ENCODE data around the gene CPSF6.

- TF ChIP-seq GATA3 (IDR thresholded peaks at IDR 0.05; ENCODE audit: low read depth, low read length) (no peak), GATA2 (IDR thresholded peaks at IDR 0.05; ENCODE audit: low read depth, low read length) (no peak)
Observed at GRCh38 chr12:69239922-69240630, 707 bp downstream of the CPSF6 start.

Measured in SH-SY5Y (cell line).